Subcutaneous adipose tissue (tissue), 4 donors: ENCODE measurements around the gene WDR59. TPM values are rescaled to one million over a fixed set of nuclear protein-coding genes. Genes with fewer than 3 reads are reported as not detected.

Experiments used
- total RNA-seq, 4 donors: library from RNA; depleted of rRNA; stranded (reverse); fragments of >200 nt; gene quantifications; one replicate each; pipeline ENCODE4 v1.1.0, GENCODE V29; 2016
- TF ChIP-seq, protein P1 (sequence below): fragments of 450-650 bp; IDR thresholded peaks from one replicate; pipeline ENCODE4 v1.5.1; 2016; ENCODE audit warnings: low read depth, mild to moderate bottlenecking, control low read depth, antibody characterized with exemption, moderate library complexity

The WDR59 gene
- total RNA-seq, 4 donors from 2014 or later = 20.5 to 33.2 (median 25.6) TPM

DNA sequence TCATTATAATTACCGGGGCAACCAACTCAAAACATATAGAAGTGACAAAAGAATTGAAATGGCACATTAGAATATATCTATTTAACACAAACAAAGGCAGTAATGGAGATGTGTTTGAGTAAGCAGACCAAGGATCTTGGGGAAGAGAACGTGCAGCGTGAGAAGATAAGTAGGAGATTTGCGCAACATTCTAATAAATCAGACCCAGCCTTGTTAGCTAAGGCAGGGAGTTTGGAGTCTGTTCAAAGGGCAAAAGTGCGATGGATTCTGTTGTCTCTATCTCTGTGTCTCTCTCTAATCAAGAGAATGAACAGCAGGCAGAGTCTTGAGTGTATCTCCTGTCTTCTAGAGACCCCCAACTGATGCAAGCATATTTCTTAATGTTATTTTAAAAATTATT lies 155.3 kb downstream of the WDR59 start:
- TF ChIP-seq, protein P1, sequence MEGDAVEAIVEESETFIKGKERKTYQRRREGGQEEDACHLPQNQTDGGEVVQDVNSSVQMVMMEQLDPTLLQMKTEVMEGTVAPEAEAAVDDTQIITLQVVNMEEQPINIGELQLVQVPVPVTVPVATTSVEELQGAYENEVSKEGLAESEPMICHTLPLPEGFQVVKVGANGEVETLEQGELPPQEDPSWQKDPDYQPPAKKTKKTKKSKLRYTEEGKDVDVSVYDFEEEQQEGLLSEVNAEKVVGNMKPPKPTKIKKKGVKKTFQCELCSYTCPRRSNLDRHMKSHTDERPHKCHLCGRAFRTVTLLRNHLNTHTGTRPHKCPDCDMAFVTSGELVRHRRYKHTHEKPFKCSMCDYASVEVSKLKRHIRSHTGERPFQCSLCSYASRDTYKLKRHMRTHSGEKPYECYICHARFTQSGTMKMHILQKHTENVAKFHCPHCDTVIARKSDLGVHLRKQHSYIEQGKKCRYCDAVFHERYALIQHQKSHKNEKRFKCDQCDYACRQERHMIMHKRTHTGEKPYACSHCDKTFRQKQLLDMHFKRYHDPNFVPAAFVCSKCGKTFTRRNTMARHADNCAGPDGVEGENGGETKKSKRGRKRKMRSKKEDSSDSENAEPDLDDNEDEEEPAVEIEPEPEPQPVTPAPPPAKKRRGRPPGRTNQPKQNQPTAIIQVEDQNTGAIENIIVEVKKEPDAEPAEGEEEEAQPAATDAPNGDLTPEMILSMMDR = no peak

DNA sequence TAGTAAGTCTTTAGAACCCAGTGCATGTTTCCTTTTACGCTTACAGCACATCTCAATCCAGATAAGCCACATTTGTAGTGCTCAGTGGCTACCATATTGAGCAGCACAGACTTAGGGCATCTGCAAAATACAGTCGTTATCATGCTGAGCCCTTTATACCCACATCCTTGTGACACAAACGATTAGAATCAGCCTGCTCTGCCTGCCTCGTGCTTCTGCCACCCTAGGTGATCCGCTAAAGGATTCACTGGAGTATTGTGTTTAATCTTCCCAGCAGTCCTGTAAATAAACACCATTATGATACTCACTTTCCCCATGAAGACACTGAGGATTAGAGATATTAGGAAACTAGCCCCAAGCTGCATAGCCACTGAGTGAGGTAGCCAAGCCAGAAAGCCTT lies 159.0 kb downstream of the WDR59 start:
- TF ChIP-seq, protein P1 = no peak

DNA sequence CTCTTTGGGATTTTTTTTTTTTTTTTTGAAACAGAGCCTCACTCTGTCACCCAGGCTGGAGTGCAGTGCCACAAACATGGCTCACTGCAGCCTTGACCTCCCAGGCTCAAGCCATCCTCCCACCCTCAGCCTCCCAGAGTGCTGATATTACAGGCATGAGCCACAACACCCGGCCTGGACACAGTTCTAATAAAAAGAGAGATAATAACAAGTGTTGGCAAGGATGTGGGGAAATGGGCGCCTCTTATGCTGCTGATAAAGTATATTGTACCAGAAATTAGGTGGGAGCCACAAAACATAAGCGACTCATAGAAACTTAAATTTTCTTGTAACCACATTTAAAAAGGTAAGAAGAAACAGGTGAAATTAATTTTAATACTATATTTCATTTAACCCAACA lies 159.9 kb downstream of the WDR59 start:
- TF ChIP-seq, protein P1 = no peak

Other genes with a start within 250 kb of the WDR59 start
- not detected for gene FA2H, start 210.3 kb downstream of the WDR59 start, total RNA-seq
- gene ZNRF1, start 13.9 kb upstream of the WDR59 start, total RNA-seq = 10 to 100 TPM in 3 of 4 donors, 1 to 10 TPM in 1; 8.3 to 17.3 (median 13.2) TPM
- 100 to 1,000 TPM in 1 of 4 donors, 10 to 100 TPM in 2, 1 to 10 TPM in 1; 6.0 to 120 (median 17.1) TPM for gene LDHD, start 131.7 kb upstream of the WDR59 start, total RNA-seq
- gene ZFP1, start 163.4 kb upstream of the WDR59 start, total RNA-seq = 10 to 100 TPM in 1 of 4 donors, 1 to 10 TPM in 3; 7.7 to 12.2 (median 8.3) TPM
- gene CTRB2, start 222.0 kb upstream of the WDR59 start, total RNA-seq = not detected
- gene CTRB1, start 233.9 kb upstream of the WDR59 start, total RNA-seq = not detected